Measurements from ENCODE around the gene HMGB2.

Gene HMGB2

DNA sequence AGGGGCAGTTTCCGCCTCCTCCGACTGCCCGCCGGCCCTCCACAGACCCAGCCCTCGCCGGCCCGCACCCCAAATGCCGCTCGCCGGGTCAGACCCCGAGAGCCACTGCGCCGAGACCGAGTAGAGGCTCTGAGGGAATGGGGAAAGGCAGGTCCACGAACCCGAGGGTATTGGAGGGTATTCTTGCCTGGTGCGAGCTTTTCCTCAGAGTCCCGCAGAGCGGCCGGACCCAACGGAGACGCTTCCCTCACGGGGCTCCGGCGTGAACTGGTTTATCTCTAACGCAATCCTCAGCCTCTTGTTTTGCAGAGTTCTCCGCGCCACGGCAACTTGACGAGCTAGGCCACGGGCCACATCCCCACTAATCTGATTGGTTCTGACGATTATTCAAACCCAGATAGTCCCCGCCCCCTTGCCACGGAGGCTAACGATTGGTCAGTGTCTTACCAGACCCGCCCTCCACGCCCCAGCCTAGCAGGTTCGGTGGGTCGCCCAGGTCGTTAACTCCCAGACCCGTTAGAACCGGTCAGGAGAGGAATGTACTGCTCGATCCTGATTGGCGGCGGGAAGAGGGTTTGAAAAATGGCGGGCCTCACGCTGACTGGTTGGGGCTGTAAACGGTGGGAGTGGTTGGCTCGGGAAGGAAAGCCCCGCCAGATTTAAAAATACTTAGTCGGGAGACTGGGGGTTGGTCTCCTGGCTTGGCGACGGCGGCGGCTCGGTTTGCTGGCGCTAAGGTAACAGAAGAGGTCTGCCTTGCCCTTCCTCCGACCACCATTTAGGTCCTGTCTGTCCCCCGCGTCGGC, at the start of gene HMGB2:
HMGB2 (minus strand) TSS at position 274 of the 806 bp plus-strand sequence. CDS start 709 bp downstream, outside the sequence.
- no peak for TF ChIP-seq GATA3 (IDR thresholded peaks at IDR 0.05; ENCODE audit: low read depth, low read length)
- TF ChIP-seq GATA2 (IDR thresholded peaks at IDR 0.05; ENCODE audit: low read depth, low read length): peak; percentile 88

DNA sequence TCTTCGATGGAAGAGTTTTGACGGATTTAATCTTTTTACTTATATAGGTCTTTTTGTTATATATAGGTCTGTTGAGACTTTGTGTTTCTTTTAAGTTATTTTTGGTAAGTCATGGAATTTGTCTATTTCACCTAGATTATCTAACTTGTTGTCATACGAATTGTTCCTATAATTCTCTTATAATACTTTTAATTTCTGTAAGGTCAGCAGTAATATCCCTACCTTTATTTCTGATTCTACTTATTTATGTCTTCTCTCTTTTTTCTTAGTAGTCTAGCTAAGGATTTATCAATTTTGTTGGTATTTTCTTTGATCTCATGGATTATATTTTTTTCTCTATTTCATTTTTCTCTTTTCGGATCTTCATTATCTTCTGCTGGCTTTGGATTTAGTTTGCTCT, 48.2 kb upstream of the HMGB2 start:
- no peak for TF ChIP-seq GATA2 (IDR thresholded peaks at IDR 0.05; ENCODE audit: low read depth, low read length)
- TF ChIP-seq GATA3 (IDR thresholded peaks at IDR 0.05; ENCODE audit: low read depth, low read length): no peak

DNA sequence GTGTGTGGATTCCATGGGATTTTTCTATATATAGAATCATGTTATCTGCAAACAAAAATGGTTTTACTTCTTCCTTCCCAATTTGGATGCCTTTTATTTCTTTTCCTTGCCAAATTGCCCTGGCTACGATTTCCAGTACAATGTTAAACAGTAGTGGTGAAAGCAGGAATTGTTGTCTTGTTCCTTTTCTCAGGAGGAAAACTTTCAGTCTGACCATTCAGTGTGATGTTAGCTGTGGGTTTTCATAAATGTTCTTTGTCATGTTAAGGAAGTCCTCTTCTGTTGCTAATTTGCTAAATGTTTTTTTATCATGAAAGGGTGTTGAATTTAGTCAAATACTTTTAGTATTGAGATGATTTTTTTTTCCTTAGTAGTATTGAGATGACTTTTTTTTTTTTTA, 47.5 kb upstream of the HMGB2 start:
- no peak for TF ChIP-seq GATA3 (IDR thresholded peaks at IDR 0.05; ENCODE audit: low read depth, low read length)
- TF ChIP-seq GATA2 (IDR thresholded peaks at IDR 0.05; ENCODE audit: low read depth, low read length): no peak

DNA sequence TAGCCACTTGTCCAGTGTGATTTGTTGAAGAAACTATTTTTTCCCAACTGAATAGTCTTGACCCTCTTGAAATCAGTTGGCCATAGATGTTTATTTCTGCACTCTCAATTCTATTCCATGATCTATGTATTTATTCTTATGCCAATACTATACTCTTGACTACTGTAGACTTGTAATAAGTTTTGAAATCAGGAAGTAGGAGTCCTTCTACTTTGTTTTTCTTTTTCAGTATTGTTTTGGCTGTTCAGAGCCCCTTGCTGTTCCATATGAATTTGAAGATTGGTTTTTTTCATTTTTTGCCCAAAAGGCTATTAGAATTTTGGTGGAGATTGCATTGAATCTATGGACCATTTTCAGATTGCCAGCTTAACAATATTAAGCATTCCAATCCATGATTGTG, 46.8 kb upstream of the HMGB2 start:
- TF ChIP-seq GATA3 (IDR thresholded peaks at IDR 0.05; ENCODE audit: low read depth, low read length) (no peak), GATA2 (IDR thresholded peaks at IDR 0.05; ENCODE audit: low read depth, low read length) (no peak)

DNA sequence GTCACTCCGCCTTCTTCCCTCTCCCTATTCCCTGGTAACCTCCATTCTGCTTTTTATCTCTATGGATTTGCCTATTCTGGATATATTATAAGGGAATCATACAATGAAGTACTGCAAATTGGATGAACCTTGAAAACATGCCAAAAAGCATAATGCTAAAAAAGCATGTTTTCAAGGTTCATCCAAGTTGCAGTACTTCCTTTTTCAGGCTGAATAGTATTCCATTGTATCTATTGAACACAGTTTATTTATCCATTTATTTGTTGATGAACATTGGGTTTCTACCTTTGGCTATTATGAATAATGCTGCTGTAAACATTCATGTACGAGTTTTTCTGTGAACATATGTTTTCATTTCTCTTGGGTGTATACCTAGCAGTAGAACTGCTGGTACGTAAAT, 45.8 kb upstream of the HMGB2 start:
- no peak for TF ChIP-seq GATA2 (IDR thresholded peaks at IDR 0.05; ENCODE audit: low read depth, low read length)
- no peak for TF ChIP-seq GATA3 (IDR thresholded peaks at IDR 0.05; ENCODE audit: low read depth, low read length)

DNA sequence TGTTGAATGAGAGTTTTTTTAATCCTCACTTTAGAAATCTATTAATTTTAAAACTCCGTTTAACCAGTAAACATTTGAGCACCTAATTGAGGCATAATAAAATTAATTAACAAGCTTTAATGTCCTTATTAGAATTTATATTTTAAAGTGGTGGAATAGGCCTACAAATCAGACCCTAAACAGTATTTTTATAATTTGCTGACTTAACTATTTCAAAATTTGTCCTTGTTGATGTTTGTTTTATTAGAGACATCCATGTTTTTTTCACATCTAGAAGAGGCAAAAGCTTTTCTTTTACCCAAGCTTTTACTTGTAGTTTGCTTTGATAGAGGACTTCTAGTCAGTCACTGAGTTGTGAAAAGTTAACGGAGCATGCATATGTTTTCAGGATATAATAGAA, 40.4 kb upstream of the HMGB2 start:
- TF ChIP-seq GATA2 (IDR thresholded peaks at IDR 0.05; ENCODE audit: low read depth, low read length) (no peak), GATA3 (IDR thresholded peaks at IDR 0.05; ENCODE audit: low read depth, low read length) (no peak)

DNA sequence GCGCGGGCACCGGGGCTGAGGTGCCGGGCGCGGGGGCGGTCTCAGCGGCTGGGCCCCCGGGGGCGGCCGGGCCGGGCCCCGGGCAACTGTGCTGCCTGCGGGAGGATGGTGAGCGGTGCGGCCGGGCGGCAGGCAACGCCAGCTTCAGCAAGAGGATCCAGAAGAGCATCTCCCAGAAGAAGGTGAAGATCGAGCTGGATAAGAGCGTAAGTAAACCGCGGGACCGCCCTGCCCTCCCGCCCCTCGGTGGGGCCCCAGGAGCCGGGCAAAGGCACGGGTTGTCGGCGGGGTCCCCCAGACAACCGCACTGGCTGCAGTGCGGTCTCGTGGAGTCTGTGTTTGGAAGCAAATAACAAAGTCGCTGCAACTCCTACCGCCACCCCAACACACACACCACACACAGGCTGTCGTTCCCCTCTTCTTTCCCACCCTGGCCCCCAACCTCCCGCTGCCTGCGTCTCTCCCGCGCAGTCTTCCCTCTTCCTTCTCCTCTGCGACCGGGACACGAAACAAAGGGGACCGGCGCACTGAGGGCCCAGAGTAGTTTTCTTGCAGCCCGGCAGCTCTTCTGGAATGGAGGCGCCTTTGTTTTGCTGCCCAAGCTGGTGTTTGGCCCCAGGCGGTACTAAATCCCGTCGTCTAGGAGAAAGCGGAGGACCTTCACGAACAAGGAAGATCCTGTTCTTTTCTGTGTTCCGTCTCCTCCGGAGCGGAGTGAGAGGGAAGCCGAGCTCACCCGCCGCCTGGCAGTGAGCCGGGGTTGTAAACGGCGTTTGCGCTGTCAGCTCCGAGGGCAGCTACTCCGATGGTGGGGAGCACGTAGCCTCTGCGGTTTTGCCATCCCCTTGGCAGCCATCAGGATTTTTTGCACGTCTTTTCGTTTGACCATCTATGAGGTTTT, 37.4 kb upstream of the HMGB2 start:
- TF ChIP-seq GATA2 (IDR thresholded peaks at IDR 0.05; ENCODE audit: low read depth, low read length) (no peak), GATA3 (IDR thresholded peaks at IDR 0.05; ENCODE audit: low read depth, low read length) (no peak)

DNA sequence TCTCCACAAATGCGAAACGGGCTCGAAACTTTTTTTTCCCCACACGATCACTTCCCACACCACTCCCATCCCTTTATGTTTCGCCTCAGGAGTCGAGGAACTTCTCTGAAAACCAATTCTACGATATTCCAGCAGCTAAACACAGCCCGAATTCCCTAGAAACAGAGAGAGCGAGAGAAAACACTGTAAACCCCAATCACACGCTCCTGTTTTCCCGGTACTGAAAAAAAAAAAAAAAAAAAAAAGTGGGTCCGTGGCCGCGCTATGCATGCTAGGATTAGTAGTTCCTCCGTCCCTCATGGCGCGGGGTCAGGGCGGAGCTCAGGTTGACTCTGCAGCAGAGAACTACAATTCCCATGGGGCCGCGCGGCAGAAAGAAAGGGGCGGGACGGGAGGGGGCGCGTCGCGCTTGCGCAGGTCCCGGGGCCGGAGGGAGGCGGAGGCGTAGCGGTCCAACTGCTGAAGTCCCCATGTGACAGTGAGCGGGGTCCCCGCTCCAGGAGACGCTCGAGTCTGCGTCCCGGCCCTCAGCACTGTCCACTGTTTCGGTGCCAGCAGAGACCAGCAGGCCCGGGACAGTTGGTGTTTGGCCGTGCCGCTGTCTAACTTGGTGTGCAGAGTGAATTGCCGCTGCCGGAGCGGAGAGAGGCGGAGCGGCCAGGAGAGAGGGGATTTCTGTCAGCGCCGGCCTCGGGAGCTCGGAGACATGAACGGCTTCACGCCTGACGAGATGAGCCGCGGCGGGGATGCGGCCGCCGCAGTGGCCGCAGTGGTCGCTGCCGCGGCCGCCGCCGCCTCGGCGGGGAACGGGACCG, 36.5 kb upstream of the HMGB2 start, which contains the start of gene SAP30:
SAP30 (plus strand) TSS at position 478 of the 815 bp plus-strand sequence; CDS start at position 707, 229 bp downstream.
- TF ChIP-seq GATA3 (IDR thresholded peaks at IDR 0.05; ENCODE audit: low read depth, low read length) (no peak), GATA2 (IDR thresholded peaks at IDR 0.05; ENCODE audit: low read depth, low read length) (no peak)

DNA sequence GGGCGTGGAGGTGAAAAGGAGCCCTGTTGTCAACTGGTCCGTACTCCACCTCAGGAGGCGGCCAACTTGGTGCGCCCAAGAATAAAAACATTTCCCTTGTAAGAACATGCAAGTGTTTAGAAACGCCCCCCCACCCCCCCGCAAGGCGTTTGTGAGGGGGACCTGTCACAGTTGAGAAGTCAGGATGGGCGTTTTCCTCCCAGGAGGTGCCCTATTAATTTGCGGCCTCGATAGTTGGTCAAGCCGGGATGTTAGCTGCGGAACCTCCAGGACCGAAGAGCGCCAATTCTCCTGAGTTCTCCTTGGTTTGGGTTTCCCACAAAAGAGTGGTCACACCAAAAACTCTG, 35.9 kb upstream of the HMGB2 start:
- TF ChIP-seq GATA3 (IDR thresholded peaks at IDR 0.05; ENCODE audit: low read depth, low read length) (no peak), GATA2 (IDR thresholded peaks at IDR 0.05; ENCODE audit: low read depth, low read length) (no peak)

- no peak for TF ChIP-seq GATA2 (IDR thresholded peaks at IDR 0.05; ENCODE audit: low read depth, low read length)
- no peak for TF ChIP-seq GATA3 (IDR thresholded peaks at IDR 0.05; ENCODE audit: low read depth, low read length)
These were observed 33.8 kb upstream of the HMGB2 start for GRCh38 chr4:173367946-173368345.

GRCh38 chr4:173367285-173367684, 33.1 kb upstream of the HMGB2 start:
- TF ChIP-seq GATA3 (IDR thresholded peaks at IDR 0.05; ENCODE audit: low read depth, low read length) (no peak), GATA2 (IDR thresholded peaks at IDR 0.05; ENCODE audit: low read depth, low read length) (no peak)

GRCh38 chr4:173365359-173365996, 31.3 kb upstream of the HMGB2 start:
- TF ChIP-seq GATA3 (IDR thresholded peaks at IDR 0.05; ENCODE audit: low read depth, low read length): no peak
- no peak for TF ChIP-seq GATA2 (IDR thresholded peaks at IDR 0.05; ENCODE audit: low read depth, low read length)

DNA sequence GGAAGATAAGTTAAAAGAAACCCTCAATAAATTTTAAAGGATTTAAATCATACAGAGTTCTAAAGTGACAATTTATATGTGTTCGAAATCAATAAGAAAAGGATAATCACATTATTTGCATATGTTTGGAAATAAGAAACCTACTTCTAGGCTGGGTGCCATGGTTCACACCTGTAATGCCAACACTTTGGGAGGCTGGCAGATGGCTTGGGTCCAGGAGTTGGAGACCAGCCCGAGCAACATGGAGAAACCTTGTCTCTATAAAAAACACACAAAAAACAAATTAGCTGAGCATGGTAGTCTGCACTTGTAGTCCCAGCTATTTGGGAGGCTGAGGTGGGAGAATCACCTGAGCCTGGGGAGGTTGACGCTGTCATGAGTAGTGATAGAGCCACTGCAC, 28.5 kb upstream of the HMGB2 start:
- TF ChIP-seq GATA3 (IDR thresholded peaks at IDR 0.05; ENCODE audit: low read depth, low read length) (no peak), GATA2 (IDR thresholded peaks at IDR 0.05; ENCODE audit: low read depth, low read length) (no peak)

Data from SH-SY5Y (cell line).